Central memory CD4-positive, alpha-beta T cell (primary cell): ENCODE results near the gene SLC2A1.

ENCODE experiments used
- DNase-seq: peaks from one replicate; pipeline ENCODE4 v3.0.0; 2022

SLC2A1 gene

GRCh38 chr1:42940851-42941639 is 17.6 kb downstream of the SLC2A1 start:
- DNase-seq = no peak

DNA sequence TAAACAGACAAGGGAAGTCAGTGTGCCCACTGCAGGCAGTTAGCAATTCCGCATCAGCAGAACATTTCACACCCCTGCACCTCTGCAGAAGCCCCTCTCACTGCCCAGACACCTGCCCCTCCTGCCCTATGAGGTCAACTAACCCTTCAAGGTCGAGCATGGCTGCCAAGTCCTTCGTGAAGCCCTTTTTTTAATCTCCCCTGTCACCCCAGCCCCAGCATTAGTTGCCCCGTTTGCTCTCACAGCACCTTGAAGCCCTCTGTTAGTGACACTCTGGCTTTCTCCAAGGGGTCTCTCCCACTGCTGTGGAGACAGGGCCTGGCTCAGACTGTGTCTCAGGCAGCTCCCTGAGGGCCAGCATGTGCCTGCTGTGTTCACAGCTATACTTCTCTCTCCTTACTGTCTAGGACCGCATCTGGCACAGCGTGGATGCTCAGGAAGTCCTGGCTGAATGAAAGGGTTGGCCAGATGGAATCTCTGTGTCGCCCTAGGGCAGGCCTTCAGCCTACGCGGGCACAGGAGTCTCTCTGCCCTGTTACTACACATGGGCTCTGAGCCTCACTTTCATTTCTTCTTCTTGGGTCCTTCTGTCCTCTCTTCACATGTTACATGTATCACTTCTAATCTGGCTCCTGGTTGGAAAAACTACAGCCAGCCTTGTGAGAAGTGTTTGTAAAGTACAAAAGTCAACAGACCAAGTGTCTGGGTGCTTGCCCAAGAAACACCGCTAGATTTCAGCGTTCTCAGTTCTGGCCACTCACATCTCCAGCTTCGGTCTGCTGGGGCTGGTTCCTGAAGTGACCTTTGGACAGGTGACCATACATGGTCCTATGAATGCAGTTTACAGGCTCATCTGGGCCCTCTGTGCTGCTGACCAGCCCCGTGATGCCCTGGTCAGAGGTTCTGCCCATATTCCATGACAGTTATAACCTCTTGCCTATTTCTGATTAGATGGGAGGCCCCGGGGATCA is 19.7 kb downstream of the SLC2A1 start:
- DNase-seq = no peak

DNA sequence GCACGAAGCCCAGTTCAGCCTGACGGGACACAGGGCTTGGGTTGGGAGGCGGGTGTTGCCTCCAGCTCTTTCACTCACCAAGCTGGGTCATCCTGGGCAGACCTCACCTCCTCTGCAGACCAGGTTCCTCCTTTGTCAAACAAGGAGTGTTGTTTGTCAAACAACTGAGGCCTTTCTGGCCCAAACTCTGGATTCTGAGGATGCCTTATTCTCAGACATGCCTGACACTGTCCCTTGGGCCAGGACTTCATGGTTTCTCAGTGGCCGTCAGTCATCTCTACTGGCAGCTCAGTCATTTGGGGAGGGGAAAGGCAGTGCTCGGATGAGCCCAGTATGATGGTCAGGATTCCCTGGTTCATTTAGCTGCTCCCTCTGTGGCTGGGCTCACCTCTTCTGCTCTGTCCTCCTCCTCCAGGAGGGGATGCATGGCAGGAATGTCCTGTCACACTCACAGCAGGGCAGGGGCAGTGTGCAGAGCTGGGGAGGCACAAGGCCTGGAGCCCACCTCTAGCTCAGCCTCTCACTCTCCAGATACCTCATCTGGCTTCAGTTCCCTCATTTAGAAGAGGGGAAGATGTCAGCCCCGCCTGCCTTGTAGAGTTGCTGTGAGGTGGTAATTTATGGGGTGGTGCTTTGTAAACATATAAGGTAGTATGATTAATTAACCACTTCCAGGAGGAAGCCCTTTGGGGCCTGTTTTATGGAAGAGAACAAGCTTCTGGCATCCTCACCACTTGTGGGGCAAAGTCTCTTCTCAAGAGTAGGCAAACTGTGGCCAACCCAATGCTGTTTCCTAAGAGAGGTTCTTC is 20.6 kb downstream of the SLC2A1 start:
- DNase-seq = no peak

DNA sequence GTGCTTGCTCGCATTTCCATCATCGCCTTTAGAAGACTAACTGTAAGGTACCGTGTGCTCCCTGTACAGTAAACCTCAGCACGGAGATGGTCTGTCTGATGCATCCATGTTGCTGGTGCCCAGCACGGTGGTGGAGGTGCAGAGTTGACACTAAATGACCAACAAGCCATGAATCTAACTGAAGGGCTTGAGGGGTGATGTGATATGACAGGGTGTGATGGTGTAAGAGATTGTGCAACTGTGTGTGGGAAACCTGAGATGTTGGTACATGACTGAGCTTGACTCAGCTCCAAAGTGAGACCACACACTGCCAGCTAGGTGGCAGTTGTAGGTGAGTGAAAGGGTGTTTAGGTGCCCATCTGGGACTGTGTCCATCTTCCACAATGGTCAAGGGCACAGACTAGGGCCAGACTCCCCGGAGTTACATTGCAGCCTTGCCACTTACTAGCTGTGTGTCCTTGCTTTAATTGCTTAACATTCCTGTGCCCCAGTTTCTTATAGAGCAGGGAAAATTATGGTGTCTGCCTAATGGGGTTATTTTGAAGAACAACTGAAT is 21.4 kb downstream of the SLC2A1 start:
- DNase-seq = no peak

GRCh38 chr1:42936309-42937078 is 22.2 kb downstream of the SLC2A1 start:
- DNase-seq = no peak

GRCh38 chr1:42935971-42936308 is 22.7 kb downstream of the SLC2A1 start:
- no peak for DNase-seq

DNA sequence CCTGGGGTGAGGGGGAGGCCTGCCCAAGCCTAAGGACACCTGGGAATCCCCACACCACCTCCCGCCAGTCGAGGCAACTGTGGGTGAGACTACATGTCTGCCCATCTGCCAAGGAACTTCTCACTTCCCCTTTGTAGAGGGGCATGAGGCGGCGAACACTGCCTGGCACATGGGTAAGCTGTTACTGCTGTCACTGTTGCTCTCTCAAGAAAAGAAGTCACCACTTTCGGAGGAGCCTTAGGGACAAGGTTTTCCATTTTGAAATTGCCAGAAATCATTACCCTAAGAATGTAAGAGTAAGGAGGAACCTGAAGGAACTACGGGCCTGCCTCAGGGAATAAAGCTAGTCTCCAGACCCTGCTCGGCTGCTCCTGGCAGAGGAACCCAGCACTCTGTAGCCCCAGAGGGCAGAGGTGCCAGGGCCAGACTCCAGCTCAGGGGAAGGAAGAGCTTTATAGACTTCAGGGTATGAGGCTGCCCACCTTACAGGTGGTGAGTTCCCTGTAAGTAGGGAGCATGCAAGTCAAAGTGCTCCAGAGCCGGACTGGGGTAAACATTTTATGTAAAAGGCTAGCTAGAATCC is 23.3 kb downstream of the SLC2A1 start:
- no peak for DNase-seq

- no peak for DNase-seq
Observed at GRCh38 chr1:42934541-42935312, 23.9 kb downstream of the SLC2A1 start.

GRCh38 chr1:42933610-42934491 is 24.8 kb downstream of the SLC2A1 start:
- no peak for DNase-seq

- DNase-seq = no peak
Observed at GRCh38 chr1:42933060-42933586, 25.5 kb downstream of the SLC2A1 start.

DNA sequence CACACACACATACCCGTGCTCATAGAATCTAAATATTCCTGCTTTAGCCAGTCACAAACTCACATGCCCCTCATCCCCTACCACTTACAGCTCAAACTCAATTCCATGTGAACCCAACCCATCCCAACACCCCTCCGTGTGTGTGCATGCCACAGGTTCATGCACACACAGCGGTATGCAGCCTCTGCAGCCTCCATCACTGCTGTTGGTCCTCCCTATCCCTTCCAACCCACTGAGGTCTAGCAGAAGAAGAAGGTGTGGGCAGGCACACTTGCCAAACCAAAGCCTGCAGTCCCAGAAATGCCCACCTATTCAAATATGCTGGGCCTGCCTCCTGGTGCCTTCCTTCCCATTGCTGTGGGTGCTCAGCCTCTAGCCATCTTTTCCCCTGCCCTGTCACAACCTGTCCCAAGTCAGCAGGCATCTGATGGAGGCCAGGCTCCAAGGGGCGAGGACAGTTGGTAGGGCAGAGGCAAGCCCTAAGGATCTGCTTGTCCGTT is 26.2 kb downstream of the SLC2A1 start:
- DNase-seq = no peak

- DNase-seq = peak; percentile 85
Observed at GRCh38 chr1:42931911-42932422, 26.7 kb downstream of the SLC2A1 start.

- peak; percentile 64 for DNase-seq
Observed at GRCh38 chr1:42931108-42931539, 27.5 kb downstream of the SLC2A1 start.

DNA sequence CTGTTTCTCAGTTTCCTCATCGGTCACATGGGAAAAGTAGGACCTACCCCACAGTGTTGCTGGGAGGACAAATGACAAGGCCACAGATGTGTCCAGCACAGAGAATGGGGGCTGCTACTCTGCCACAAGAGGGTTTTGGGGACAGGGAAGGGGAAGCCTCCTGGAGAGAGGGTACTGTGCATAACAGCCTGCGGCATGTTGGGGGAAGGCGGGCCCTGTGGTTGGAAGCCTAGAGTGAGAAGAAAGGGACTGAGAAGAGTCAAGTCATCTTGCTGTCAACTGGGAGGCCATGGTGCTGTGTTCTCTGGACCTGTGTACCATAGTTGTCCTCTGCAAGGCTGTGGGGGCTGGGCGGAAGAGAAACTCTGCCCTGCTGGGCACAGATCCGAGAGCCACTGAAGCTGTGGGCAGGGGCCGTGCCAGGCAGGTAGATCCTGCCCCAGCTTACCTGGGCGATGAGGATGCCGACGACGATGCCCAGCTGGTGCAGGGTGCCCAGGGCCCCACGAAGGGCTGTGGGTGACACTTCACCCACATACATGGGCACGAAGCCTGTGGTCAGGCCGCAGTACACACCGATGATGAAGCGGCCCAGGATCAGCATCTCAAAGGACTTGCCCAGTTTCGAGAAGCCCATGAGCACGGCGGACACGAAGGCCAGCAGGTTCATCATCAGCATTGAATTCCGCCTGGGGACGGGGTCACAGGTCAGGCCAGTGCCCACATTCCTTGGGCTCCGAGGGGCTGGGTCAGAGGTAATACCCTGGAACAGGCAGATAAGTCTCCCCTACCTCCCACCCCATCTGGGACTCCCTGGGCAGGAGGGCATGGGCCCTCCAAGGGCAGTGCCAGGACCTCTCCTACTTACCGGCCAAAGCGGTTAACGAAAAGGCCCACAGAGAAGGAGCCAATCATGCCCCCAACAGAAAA is 28.2 kb downstream of the SLC2A1 start:
- no peak for DNase-seq

DNA sequence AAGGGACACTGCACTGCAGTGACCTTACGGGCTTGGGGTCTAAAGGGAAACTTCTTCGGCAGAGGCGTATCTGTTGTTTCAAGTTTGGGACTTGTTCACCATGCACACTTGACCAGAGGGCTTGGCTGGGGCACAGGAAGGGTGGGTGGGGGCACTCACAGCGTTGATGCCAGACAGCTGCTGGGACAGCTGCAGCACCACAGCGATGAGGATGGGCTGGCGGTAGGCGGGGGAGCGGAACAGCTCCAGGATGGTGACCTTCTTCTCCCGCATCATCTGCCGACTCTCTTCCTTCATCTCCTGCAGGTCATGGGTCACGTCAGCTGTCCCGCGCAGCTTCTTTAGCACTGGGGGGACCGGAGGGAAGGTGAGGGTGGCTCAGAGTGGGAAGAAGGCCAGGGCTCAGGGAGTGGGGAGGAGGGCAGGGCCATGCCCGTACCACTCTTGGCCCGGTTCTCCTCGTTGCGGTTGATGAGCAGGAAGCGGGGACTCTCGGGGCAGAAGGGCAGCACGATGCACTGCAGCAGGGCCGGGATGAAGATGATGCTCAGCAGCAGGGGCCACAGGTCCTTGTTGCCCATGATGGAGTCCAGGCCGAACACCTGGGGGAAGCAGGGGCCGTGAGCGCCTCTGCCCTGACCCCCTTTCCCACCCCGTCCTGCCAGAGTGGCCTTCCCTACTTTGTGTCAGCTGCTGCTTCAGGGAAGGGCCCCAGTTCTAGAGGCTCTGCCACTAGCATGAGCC is 29.1 kb downstream of the SLC2A1 start:
- no peak for DNase-seq

GRCh38 chr1:42928859-42929258 is 29.8 kb downstream of the SLC2A1 start:
- DNase-seq = no peak

DNA sequence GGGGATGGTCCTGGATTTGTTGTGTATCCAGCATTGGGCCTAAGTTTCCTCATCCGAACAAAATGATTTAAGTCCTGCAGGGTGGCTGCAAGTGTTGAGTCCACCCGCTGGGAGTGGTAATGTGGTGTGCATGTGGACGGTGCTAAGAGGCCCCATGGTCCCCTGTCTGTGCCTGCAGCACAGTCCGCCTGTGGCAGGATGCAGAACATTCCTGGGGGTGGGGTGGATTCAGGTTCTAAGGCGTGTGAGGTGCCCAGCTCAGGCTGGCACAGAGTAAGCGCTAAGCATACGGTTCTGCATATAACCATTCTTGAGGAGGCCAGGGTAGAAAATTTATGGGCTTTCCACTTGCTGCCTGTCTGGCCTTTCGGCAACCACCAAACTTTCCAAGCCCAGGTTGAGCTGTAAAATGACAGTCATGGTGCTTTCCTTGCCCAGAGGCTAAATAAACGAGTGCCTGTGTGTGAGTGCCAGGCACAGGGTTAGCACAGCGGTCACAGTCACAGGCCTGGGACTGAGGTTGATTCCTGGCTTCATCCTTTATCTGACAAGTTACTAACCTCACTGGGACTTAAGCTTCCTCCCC is 30.7 kb downstream of the SLC2A1 start:
- no peak for DNase-seq
